Natural killer cell (primary cell): ENCODE measurements around the gene SPRING1. TPM values are rescaled to one million over a fixed set of nuclear protein-coding genes. Genes with fewer than 3 reads are reported as not detected.
A peak's percentile ranks its signal among the peaks of the same experiment; 100 is the strongest.
"Not testable (repeated sequence)": the region's sequence is repeated elsewhere in the genome, so short reads cannot be mapped to it uniquely, and the experiment has no call there.

Experiments
- ATAC-seq, 3 donors: fragments of 150-1000 bp in 2 of 3; fragments of 200-7000 bp in 1 of 3; cut with Tn5 transposase; 1 replicate in 1 of 3; 2 replicates in 2 of 3; pipeline ENCODE4 v1.10.0; 2021; ENCODE audit warnings: mild to moderate bottlenecking in 2 of 3, moderate library complexity in 2 of 3
- DNase-seq, 2 donors: peaks; one replicate each; pipeline versions ENCODE4 v3.0.0 to v3.0.0-alpha.2; 2013 to 2021; ENCODE audit warnings: mixed read lengths in 1 of 2
- H3K27ac ChIP-seq: one replicate; pipeline ENCODE4 v1.5.1; 2013; ENCODE audit warnings: mild to moderate bottlenecking, low read length
- H3K27me3 ChIP-seq: one replicate; pipeline ENCODE4 v1.6.1; 2013; ENCODE audit warnings: low read length; ENCODE audit not compliant: control insufficient read depth, insufficient read depth
- H3K36me3 ChIP-seq: one replicate; pipeline ENCODE4 v1.6.1; 2013; ENCODE audit warnings: low read length; ENCODE audit not compliant: control insufficient read depth, insufficient read depth
- H3K4me1 ChIP-seq: one replicate; pipeline ENCODE4 v1.6.1; 2013; ENCODE audit warnings: low read length; ENCODE audit not compliant: control insufficient read depth, insufficient read depth
- H3K4me3 ChIP-seq: one replicate; pipeline ENCODE4 v1.5.1; 2013; ENCODE audit warnings: low read length
- H3K9me3 ChIP-seq: one replicate; pipeline ENCODE4 v1.6.1; 2013; ENCODE audit warnings: low read length; ENCODE audit not compliant: control insufficient read depth, insufficient read depth
- H3K27ac Mint-ChIP-seq, 2 donors: one replicate each; pipeline ENCODE4 v1.8.0; 2022; ENCODE audit warnings: mild to moderate bottlenecking in 2 of 2, mixed read lengths in 2 of 2, moderate library complexity in 1 of 2
- H3K27me3 Mint-ChIP-seq, 2 donors: one replicate each; pipeline ENCODE4 v1.8.0; 2022; ENCODE audit warnings: low read depth in 2 of 2, mixed read lengths in 2 of 2
- H3K36me3 Mint-ChIP-seq: one replicate; pipeline ENCODE4 v1.8.0; 2022; ENCODE audit warnings: mixed read lengths
- H3K4me1 Mint-ChIP-seq, 2 donors: one replicate each; pipeline ENCODE4 v1.8.0; 2022; ENCODE audit warnings: mixed read lengths in 2 of 2
- H3K4me3 Mint-ChIP-seq: one replicate; pipeline ENCODE4 v1.8.0; 2022; ENCODE audit warnings: mild to moderate bottlenecking, moderate library complexity, mixed read lengths
- H3K9me3 Mint-ChIP-seq, 2 donors: one replicate each; pipeline ENCODE4 v1.8.0; 2022; ENCODE audit warnings: mixed read lengths in 2 of 2
- WGBS: methylation state at CpG from one replicate; pipeline ENCODE4 v1.1.7; 2013; ENCODE audit warnings: missing lambda C conversion rate; ENCODE audit not compliant: insufficient coverage; 5-methylcytosine and 5-hydroxymethylcytosine counted together
- intact Hi-C: fragments of 100-400 bp; cut with micrococcal nuclease; formaldehyde crosslinking; loops from one replicate; pipeline ENCODE4 v1.14.2; 2022
- total RNA-seq, 4 donors: library from RNA; stranded (reverse); fragments of 120-200 nt in 1 of 4; gene quantifications; one replicate each; pipeline versions ENCODE4 v1.2.3 to v1.2.4, GENCODE V29; 2013 to 2022
- TF ChIP-seq, protein P1 (sequence below): fragments of 200-600 bp; IDR thresholded peaks from one replicate; pipeline ENCODE4 v1.8.0; 2022; ENCODE audit warnings: antibody characterized with exemption

SPRING1 gene
- total RNA-seq, 3 donors from 2014 or later (not counting 1 experiment from before 2014, with no cell fraction given) = 24.4 to 37.2 (median 30.4) TPM

DNA sequence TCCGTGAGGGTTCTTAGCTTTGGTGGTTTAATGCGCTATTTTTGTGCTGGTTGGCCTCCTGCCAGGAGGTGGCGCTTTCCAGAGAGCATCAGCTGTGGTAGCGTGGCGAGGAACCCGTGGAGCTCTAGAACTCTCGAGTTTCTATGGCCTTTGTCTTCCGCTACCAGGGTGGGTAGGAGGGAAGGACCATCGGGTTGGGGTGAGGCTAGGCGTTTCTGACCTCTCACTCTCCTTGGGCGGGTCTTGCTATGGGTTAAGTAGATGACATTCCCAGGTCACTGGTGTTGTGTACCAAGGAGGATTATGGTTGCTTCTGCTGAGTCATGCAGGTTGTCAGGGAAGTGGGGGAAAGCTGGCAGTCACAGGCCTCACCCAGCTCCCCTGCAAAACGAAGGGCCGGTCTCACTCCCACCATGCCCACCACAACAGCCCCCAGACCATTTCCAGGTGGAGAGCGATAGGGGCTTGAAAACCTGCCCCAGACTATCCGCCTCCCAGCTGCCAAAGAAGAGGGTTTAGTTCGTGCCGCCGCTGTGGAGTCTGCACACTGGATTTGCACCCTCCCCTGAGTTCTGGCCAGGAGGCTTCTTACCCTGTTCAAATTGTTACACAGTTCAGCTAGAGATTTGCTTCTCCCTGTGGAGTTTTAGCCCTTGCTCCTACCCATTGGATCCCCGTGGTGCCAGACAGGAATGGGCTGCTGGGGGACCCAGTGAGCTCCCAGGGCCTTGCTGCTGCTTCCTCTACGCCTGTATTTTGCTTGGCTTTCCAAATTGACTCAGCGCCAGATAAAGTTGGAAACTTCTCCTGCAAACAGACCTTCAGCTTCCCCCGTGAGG is 22.1 kb upstream of the SPRING1 start:
- Mint-ChIP-seq H3K4me1 (peaks cover 10 to 11% of the 10 kb centered on the region in 2 donors), H3K36me3 (no peaks in the 10 kb centered on the region), H3K4me3 (peak overlapping the region; percentile 67), H3K27me3 (no peaks in the 10 kb centered on the region), H3K9me3 (no peaks in the 10 kb centered on the region), H3K27ac (peak overlapping the region in 1 of 2 donors; percentile 81)
- Histone ChIP-seq H3K27ac (no peak overlapping the region), H3K9me3 (no peaks in the 10 kb centered on the region), H3K27me3 (no peaks in the 10 kb centered on the region), H3K4me1 (peaks cover 2% of the 10 kb centered on the region), H3K36me3 (no peaks in the 10 kb centered on the region), H3K4me3 (no peak overlapping the region)
- 81% methylated on average over 22 of the region's 22 CpGs for WGBS
- ATAC-seq = peak; percentile 41 to 87 (median 70)
- DNase-seq = peak; percentile 32 to 37
- TF ChIP-seq, protein P1, sequence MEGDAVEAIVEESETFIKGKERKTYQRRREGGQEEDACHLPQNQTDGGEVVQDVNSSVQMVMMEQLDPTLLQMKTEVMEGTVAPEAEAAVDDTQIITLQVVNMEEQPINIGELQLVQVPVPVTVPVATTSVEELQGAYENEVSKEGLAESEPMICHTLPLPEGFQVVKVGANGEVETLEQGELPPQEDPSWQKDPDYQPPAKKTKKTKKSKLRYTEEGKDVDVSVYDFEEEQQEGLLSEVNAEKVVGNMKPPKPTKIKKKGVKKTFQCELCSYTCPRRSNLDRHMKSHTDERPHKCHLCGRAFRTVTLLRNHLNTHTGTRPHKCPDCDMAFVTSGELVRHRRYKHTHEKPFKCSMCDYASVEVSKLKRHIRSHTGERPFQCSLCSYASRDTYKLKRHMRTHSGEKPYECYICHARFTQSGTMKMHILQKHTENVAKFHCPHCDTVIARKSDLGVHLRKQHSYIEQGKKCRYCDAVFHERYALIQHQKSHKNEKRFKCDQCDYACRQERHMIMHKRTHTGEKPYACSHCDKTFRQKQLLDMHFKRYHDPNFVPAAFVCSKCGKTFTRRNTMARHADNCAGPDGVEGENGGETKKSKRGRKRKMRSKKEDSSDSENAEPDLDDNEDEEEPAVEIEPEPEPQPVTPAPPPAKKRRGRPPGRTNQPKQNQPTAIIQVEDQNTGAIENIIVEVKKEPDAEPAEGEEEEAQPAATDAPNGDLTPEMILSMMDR = peak; percentile 13
- intact Hi-C loops = no loop called here

DNA sequence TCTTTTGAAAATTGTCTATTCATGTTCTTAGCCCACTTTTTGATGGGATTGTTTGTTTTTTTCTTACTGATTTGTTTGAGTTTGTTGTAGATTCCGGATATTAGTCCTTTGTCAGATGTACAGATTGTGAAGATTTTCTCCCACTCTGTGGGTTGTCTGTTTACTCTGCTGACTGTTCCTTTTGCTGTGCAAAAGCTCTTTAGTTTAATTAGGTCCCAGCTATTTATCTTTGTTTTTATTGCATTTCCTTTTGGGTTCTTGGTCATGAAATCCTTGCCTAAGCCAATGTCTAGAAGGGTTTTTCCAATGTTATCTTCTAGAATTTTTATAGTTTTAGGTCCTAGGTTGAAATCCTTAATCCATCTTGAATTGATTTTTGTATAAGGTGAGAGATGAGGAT is 16.9 kb upstream of the SPRING1 start:
- H3K4me1 Mint-ChIP-seq = not testable (repeated sequence)
- no CpG with 5 or more reads among the region's 1 CpG for WGBS

DNA sequence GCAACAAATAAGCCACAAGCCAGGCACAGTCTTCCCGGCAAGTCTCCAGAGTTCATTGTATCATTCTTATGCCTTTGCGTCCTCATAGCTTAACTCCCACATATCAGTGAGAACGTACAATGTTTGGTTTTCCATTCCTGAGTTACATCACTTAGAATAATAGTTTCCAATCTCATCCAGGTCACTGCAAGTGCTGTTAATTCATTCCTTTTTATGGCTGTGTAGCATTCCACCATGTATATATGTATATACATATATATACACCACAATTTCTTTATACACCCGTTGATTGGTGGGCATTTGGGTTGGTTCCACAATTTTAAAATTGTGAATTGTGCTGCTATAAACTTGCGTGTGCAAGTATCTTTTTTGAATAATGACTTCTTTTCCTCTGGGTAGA is 16.2 kb upstream of the SPRING1 start:
- H3K27me3 ChIP-seq, H3K4me1 Mint-ChIP-seq, H3K27ac ChIP-seq, H3K4me1 ChIP-seq, H3K9me3 Mint-ChIP-seq, H3K36me3 Mint-ChIP-seq, DNase-seq, H3K9me3 ChIP-seq, H3K4me3 Mint-ChIP-seq, H3K4me3 ChIP-seq, intact Hi-C loops, ATAC-seq, H3K27ac Mint-ChIP-seq, H3K36me3 ChIP-seq, H3K27me3 Mint-ChIP-seq: not testable (repeated sequence)
- WGBS = 95% methylated on average over 3 of the region's 5 CpGs

More for the DNA sequence above, 16.9 kb upstream of the SPRING1 start:
- H3K27me3 ChIP-seq, H3K4me3 Mint-ChIP-seq, H3K9me3 Mint-ChIP-seq, H3K27ac Mint-ChIP-seq, H3K4me3 ChIP-seq, H3K4me1 ChIP-seq, H3K36me3 ChIP-seq, H3K27me3 Mint-ChIP-seq, ATAC-seq, H3K36me3 Mint-ChIP-seq, H3K9me3 ChIP-seq, H3K27ac ChIP-seq, intact Hi-C loops, DNase-seq: not testable (repeated sequence)

DNA sequence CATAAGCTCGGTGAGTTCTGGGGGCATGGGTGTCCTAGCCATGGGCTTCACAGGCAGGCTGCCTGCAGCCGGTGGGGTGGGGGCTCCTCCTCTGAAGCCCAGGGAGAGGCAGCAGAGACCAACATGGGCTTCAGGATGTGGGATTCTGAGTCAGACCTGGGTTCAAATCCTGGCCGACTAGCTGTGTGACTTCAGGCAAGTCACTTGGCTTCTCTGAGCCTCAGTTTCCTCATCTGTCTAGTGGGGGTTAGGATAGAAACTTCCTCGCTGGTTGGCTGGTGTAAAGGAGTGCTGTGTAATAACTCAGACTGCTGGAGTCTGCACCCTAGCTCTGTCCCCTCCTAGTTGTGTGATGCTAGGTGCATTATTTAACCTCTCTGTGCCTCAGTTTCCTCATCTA is 12.4 kb upstream of the SPRING1 start:
- Histone ChIP-seq H3K27ac (no peak overlapping the region), H3K36me3 (no peaks in the 10 kb centered on the region), H3K9me3 (no peaks in the 10 kb centered on the region), H3K4me3 (no peak overlapping the region), H3K27me3 (no peaks in the 10 kb centered on the region), H3K4me1 (no peaks in the 10 kb centered on the region)
- ATAC-seq (no peak), DNase-seq (no peak)
- no peaks in the 10 kb centered on the region for H3K36me3 Mint-ChIP-seq
- WGBS = 97% methylated on average over 4 of the region's 4 CpGs
- TF ChIP-seq, protein P1 = no peak
- H3K9me3 Mint-ChIP-seq = no peaks in the 10 kb centered on the region
- H3K4me1 Mint-ChIP-seq = no peaks in the 10 kb centered on the region
- no peak overlapping the region for H3K27ac Mint-ChIP-seq
- H3K4me3 Mint-ChIP-seq = no peak overlapping the region
- intact Hi-C loops = no loop called here
- no peaks in the 10 kb centered on the region for H3K27me3 Mint-ChIP-seq
